K562 (cell line): ENCODE data around the gene FBXO9. TPM values are rescaled to one million over a fixed set of nuclear protein-coding genes. Genes with fewer than 3 reads are reported as not detected.
A peak's percentile ranks its signal among the peaks of the same experiment; 100 is the strongest.

ENCODE experiments used
- ATAC-seq: fragments of 200-7000 bp; cut with Tn5 transposase; 3 replicates; pipeline ENCODE4 v1.9.1; 2020; ENCODE audit warnings: moderate library complexity
- BruUV-seq: library from RNA; stranded (reverse); fragments of 400-500 nt; replicated peaks from 2 replicates; lab custom pipeline; 2021; lab: Mats Ljungman, UMichigan
- CTCF ChIA-PET: fragments of 300-600 bp; formaldehyde crosslinking; extraction: SDS; loops from one replicate; lab custom pipeline; 2021; ENCODE audit warnings: low intra/inter-chr PET ratio; lab: Yijun Ruan, JAX
- POLR2A ChIA-PET: fragments of 300-600, 350-650 bp; sonication (Branson Sonifier 250); formaldehyde crosslinking; extraction: SDS; loops from one replicate; lab custom pipeline; 2021; ENCODE audit warnings: antibody characterized with exemption, inconsistent platforms; lab: Yijun Ruan, JAX
- DNase-seq, 4 experiments: peaks; one replicate each; pipeline versions ENCODE4 v3.0.0 to v3.0.0-alpha.2; 2011 to 2018; ENCODE audit warnings: low spot score in 3 of 4, mixed read lengths in 3 of 4; ENCODE audit errors: extremely low read depth in 1 of 4
- FAIRE-seq: peaks from 2 replicates; lab custom pipeline; 2011; peaks lifted over from hg19 to GRCh38; lab: Jason Lieb, UNC
- H2AFZ ChIP-seq: 2 replicates; pipeline ENCODE4 v1.6.0; 2011; ENCODE audit warnings: low read depth, low read length, control low read depth, inconsistent platforms
- H3K27ac ChIP-seq: fragments of 200-600 bp; 3 replicates; pipeline ENCODE4 v1.8.0; 2011; ENCODE audit warnings: low read depth, mild to moderate bottlenecking, control low read depth, inconsistent platforms, low read length, moderate library complexity, mixed read lengths; ENCODE audit errors: extremely low read depth
- H3K27me3 ChIP-seq, 2 experiments: fragments of 300-600 bp in 1 of 2; 2 replicates in 1 of 2; 3 replicates in 1 of 2; pipeline versions ENCODE4 v1.6.0 to v1.8.0; 2011; ENCODE audit warnings: inconsistent platforms in 2 of 2, low read length in 2 of 2, mild to moderate bottlenecking in 1 of 2, mixed read lengths in 1 of 2, moderate library complexity in 1 of 2; ENCODE audit not compliant: control insufficient read depth in 2 of 2, insufficient read depth in 2 of 2
- H3K36me3 ChIP-seq: fragments of 300-600 bp; 3 replicates; pipeline ENCODE4 v1.8.0; 2011; ENCODE audit warnings: mild to moderate bottlenecking, low read length, inconsistent platforms; ENCODE audit not compliant: control insufficient read depth, insufficient read depth
- H3K4me1 ChIP-seq, 2 experiments: fragments of 200-600 bp in 1 of 2; replicated peaks in 1 of 2; 2 replicates in 1 of 2; 3 replicates in 1 of 2; pipeline versions ENCODE4 v1.5.1 to v1.8.0; 2011; ENCODE audit warnings: inconsistent platforms in 2 of 2, low read length in 2 of 2, mild to moderate bottlenecking in 1 of 2, mixed read lengths in 1 of 2, moderate library complexity in 1 of 2; ENCODE audit not compliant: control insufficient read depth in 2 of 2, insufficient read depth in 2 of 2
- H3K4me2 ChIP-seq: 2 replicates; pipeline ENCODE4 v1.6.1; 2011; ENCODE audit warnings: low read length, control low read depth, inconsistent platforms, mixed read lengths; ENCODE audit not compliant: insufficient read depth
- H3K4me3 ChIP-seq: fragments of 200-600 bp; sonication (generic), shearing (Covaris generic); 2 replicates; pipeline ENCODE4 v1.5.1; 2016; ENCODE audit warnings: control low read depth, inconsistent platforms
- H3K79me2 ChIP-seq: fragments of 200-600 bp; 3 replicates; pipeline ENCODE4 v1.8.0; 2011; ENCODE audit warnings: low read length, inconsistent platforms; ENCODE audit not compliant: control insufficient read depth, insufficient read depth
- H3K9ac ChIP-seq, 2 experiments: 2 replicates each; pipeline versions ENCODE4 v1.6.0 to v1.6.1; 2011; ENCODE audit warnings: low read depth in 2 of 2, low read length in 2 of 2, control low read depth in 1 of 2, inconsistent platforms in 1 of 2, mild to moderate bottlenecking in 1 of 2, mixed read lengths in 1 of 2; ENCODE audit not compliant: insufficient read depth in 1 of 2
- H3K9me1 ChIP-seq: one replicate; pipeline ENCODE4 v1.6.0; 2011; ENCODE audit warnings: inconsistent platforms, mild to moderate bottlenecking, low read length, moderate library complexity; ENCODE audit not compliant: control insufficient read depth, insufficient read depth
- H3K9me3 ChIP-seq: replicated peaks from 2 replicates; pipeline ENCODE4 v1.5.1; 2011; ENCODE audit warnings: low read depth, low read length, inconsistent platforms; ENCODE audit not compliant: control insufficient read depth, insufficient read depth
- H4K20me1 ChIP-seq: replicated peaks from 2 replicates; pipeline ENCODE4 v1.6.1; 2011; ENCODE audit warnings: low read length, inconsistent platforms, mixed read lengths; ENCODE audit not compliant: control insufficient read depth, insufficient read depth
- CTCF ChIP-seq, 3 experiments: IDR thresholded peaks in 2 of 3; conservative IDR thresholded peaks in 1 of 3; 2 replicates each; pipeline ENCODE4 v1.5.1; 2011 to 2012; ENCODE audit warnings: low read length in 3 of 3, mild to moderate bottlenecking in 3 of 3, control low read depth in 2 of 3, improper control_type of control experiment in 1 of 3, inconsistent platforms in 1 of 3, low read depth in 1 of 3, mixed read lengths in 1 of 3, moderate library complexity in 1 of 3; ENCODE audit not compliant: insufficient read depth in 2 of 3
- RFX1 ChIP-seq: fragments of 450-650 bp; IDR thresholded peaks from 2 replicates; pipeline ENCODE4 v1.6.1; 2016; ENCODE audit warnings: mild to moderate bottlenecking, moderate library complexity
- TEAD4 ChIP-seq, 2 experiments: sonication (generic) in 1 of 2; formaldehyde crosslinking in 1 of 2; IDR thresholded peaks; 2 replicates each; pipeline versions ENCODE4 v1.6.1 to v1.8.0; 2012 to 2022; ENCODE audit warnings: borderline replicate concordance in 1 of 2, inconsistent platforms in 1 of 2, low read length in 1 of 2, mild to moderate bottlenecking in 1 of 2, missing genetic modification reagents in 1 of 2
- ZNF77 ChIP-seq: fragments of 250-450 bp; sonication (Bioruptor Pico); IDR thresholded peaks from 2 replicates; pipeline ENCODE4 v1.5.0; 2020
- WGBS: fragments of 100-300 bp; shearing (Covaris generic); methylation state at CpG from one replicate; pipeline ENCODE4 v1.1.6; 2016; ENCODE audit warnings: low coverage, mixed read lengths; ENCODE audit not compliant: insufficient coverage; ENCODE audit errors: missing lambda C conversion rate; 5-methylcytosine and 5-hydroxymethylcytosine counted together
- in situ Hi-C: fragments of 300-500 bp; cut with MboI; formaldehyde crosslinking; loops from 4 replicates; pipeline ENCODE4 v1.15.0; 2018; ENCODE audit warnings: inconsistent platforms, mixed read lengths
- intact Hi-C: fragments of 100-400 bp; cut with micrococcal nuclease; formaldehyde crosslinking; loops from 2 replicates; pipeline ENCODE4 v1.14.2; 2022
- polyA plus RNA-seq, 8 experiments: library from polyadenylated mRNA; depleted of rRNA in 4 of 8; stranded (reverse) in 5 of 8; unstranded in 3 of 8; fragments of >200 nt; fragmentation: Nextera tagmentation in 2 of 8; fragmentation: Illumina TruSeq in 1 of 8; extraction: Ambion mirVana in 2 of 8; extraction: Trizol in 1 of 8; gene quantifications; 2 replicates each; pipeline versions ENCODE4 v1.2.1 to v1.2.3, GENCODE V29; 2011 to 2014; ENCODE audit warnings: inconsistent platforms in 1 of 8, missing spikeins in 1 of 8
- total RNA-seq, 7 experiments: library from RNA; depleted of rRNA in 6 of 7; stranded (reverse); fragments of >200 nt in 6 of 7; fragmentation: Illumina TruSeq in 2 of 7; extraction: Trizol in 2 of 7; gene quantifications; 2 replicates each; pipeline versions ENCODE4 v1.2.1 to v1.2.3, GENCODE V29; 2011 to 2021; ENCODE audit warnings: low replicate concordance in 1 of 7

FBXO9 gene
- total and polyA plus RNA-seq, 9 of the 15 experiments (the other 6 are each of a cell fraction or from before 2014, with no cell fraction given), result 10.1 to 85.3 (median 51.4) TPM

DNA sequence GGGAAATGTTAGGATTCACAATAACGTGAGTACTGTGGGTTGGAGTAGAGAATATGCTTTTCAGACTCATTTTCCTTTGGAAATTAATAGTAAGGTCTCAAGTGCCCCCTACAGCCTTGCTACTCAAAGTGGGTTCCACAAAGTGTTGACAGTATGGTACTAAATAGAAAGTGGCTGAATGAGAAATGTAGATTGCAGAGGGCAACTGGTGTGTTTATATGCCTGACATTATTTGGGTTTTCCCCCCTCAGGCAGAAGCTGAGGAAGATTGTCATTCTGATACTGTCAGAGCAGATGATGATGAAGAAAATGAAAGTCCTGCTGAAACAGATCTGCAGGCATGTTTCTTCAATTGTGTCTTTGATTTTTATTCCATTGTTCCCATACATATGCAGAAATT lies 5.6 kb downstream of the FBXO9 start:
- TF ChIP-seq CTCF (IDR thresholded peaks at IDR 0.05 in 2 of 3, conservative IDR thresholded peaks at IDR 0.05 in 1 of 3; ENCODE audit: insufficient read depth in 2 of 3, low read depth in 1 of 3, low read length in 3 of 3) (peak in 1 of 3 experiments; percentile 15; a peak in 1 of 6 replicates), ZNF77 (CRISPR knock-in tag) (no peak)
- ChIA-PET CTCF (no interaction called here), POLR2A (no interaction called here)
- no TSS peak for BruUV-seq
- H3K4me3 ChIP-seq, result no peak overlapping the region
- no peaks in the 10 kb centered on the region for H3K27me3 ChIP-seq
- no peak for ATAC-seq
- peaks cover 62% of the 10 kb centered on the region for H3K36me3 ChIP-seq
- H3K27ac ChIP-seq, result no peak overlapping the region
- intact Hi-C loops, result no loop called here
- H3K4me1 ChIP-seq, result peaks cover 12 to 14% of the 10 kb centered on the region in 2 experiments; a peak in 4 of 5 replicates
- H3K9ac ChIP-seq, result no peak overlapping the region
- H3K4me2 ChIP-seq, result no peak overlapping the region
- no peaks in the 10 kb centered on the region for H4K20me1 ChIP-seq
- H3K79me2 ChIP-seq, result peaks cover 52% of the 10 kb centered on the region
- 67% methylated on average over 1 of the region's 1 CpG for WGBS
- in situ Hi-C loops, result no loop called here
- no peak overlapping the region for H2AFZ ChIP-seq
- DNase-seq, result no peak
- no peaks in the 10 kb centered on the region for H3K9me3 ChIP-seq
- FAIRE-seq, result no peak
- H3K9me1 ChIP-seq, result no peaks in the 10 kb centered on the region

GRCh38 chr6:53074347-53074746 lies 9.1 kb downstream of the FBXO9 start:
- Histone ChIP-seq H3K36me3 (peaks cover 79% of the 10 kb centered on the region), H3K9ac (no peak overlapping the region), H3K27me3 (no peaks in the 10 kb centered on the region), H3K4me2 (no peak overlapping the region), H3K9me1 (no peaks in the 10 kb centered on the region), H3K9me3 (no peaks in the 10 kb centered on the region), H3K79me2 (peaks cover 17% of the 10 kb centered on the region), H3K27ac (no peak overlapping the region), H4K20me1 (no peaks in the 10 kb centered on the region), H3K4me3 (no peak overlapping the region), H2AFZ (no peak overlapping the region)
- no TSS peak for BruUV-seq
- FAIRE-seq (no peak), DNase-seq (no peak), ATAC-seq (no peak)
- in situ Hi-C loops, result no loop called here
- POLR2A ChIA-PET, result no interaction called here
- CTCF ChIA-PET, result no interaction called here
- 97% methylated on average over 3 of the region's 3 CpGs for WGBS
- TF ChIP-seq RFX1 (peak; percentile 17; the same call in 1 of the 2 replicates), TEAD4 (IDR thresholded peaks at IDR 0.05; ENCODE audit: low read length) (no peak), TEAD4 (CRISPR knock-in tag; IDR thresholded peaks at IDR 0.05; ENCODE audit: borderline replicate concordance) (no peak)
- TF ChIP-seq, all 486 proteins: peak for 1
- intact Hi-C loops, result no loop called here
- peaks cover 0 to under 1% of the 10 kb centered on the region in 2 experiments; a peak in 1 of 5 replicates for H3K4me1 ChIP-seq
